PFSK-1 (cell line): ENCODE data around the gene NEU3.

Experiments used
- POLR2AphosphoS5 ChIP-seq: IDR thresholded peaks from 2 replicates; pipeline ENCODE4 v1.6.1; 2012; ENCODE audit warnings: low read depth, mild to moderate bottlenecking, control low read depth, low read length, moderate library complexity
- SIN3A ChIP-seq: IDR thresholded peaks from 2 replicates; pipeline ENCODE4 v1.6.1; 2012; ENCODE audit warnings: mild to moderate bottlenecking, low read length, moderate library complexity, borderline replicate concordance; ENCODE audit not compliant: insufficient read depth
- TAF1 ChIP-seq: IDR thresholded peaks from 2 replicates; pipeline ENCODE4 v1.6.1; 2012; ENCODE audit warnings: low read length, control low read depth, borderline replicate concordance; ENCODE audit not compliant: insufficient read depth

GRCh38 chr11:75035911-75036565 lies 47.3 kb downstream of the NEU3 start:
- TF ChIP-seq POLR2AphosphoS5 (no peak), TAF1 (no peak), SIN3A (no peak)
